ENCODE measurements around the gene ZNF800. TPM values are rescaled to one million over a fixed set of nuclear protein-coding genes. Genes with fewer than 3 reads are reported as not detected.

Gene ZNF800
- total RNA-seq, 1 donor, result 37.5 TPM

DNA sequence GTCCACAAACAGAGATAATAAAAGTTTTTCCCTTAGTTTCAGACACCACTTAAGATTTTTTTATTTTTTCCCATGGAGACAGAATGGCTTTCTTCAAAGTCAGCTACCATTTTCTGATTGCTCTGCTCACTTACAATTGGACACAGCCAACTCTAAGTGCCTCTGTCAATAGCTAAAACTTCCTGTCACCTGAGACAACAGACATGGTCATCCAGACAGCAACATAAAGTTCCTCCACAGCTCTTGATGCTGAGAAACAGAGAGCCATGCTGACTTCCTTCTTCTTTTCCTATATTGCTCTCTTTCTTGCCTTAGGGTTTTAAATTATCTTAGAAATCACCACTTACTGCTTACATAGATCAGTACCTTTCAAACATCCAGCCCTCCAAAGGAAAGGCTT, 12.0 kb downstream of the ZNF800 start:
- TF ChIP-seq CTCF (IDR thresholded peaks at IDR 0.05; ENCODE audit: insufficient read depth, low read length), result no peak
- no peak overlapping the region for H3K4me3 ChIP-seq (ENCODE audit: low read depth, low read length)
- no peak for DNase-seq (ENCODE audit: low read depth)

DNA sequence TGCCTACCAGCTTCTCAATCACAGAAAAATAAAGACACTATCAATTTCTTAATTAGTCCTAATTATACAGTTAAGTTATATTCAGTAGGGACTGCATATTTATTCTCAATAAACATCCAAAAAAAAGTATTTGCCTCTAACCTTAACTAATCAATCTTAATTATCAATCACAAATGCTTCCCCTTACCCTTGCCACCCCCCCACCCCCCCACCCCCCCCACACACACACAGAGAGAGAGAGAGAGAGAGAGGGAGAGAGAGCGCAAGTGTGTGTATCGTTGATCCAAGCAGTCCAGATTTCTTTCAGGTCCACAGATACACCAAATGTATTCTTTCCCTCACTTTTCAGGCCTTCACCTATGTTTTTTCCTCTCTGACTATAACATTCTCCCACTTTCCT, 12.9 kb downstream of the ZNF800 start:
- TF ChIP-seq CTCF (IDR thresholded peaks at IDR 0.05; ENCODE audit: insufficient read depth, low read length), result no peak
- no peak for DNase-seq (ENCODE audit: low read depth)
- H3K4me3 ChIP-seq (ENCODE audit: low read depth, low read length), result no peak overlapping the region

GRCh38 chr7:127378537-127378936, 14.0 kb downstream of the ZNF800 start:
- H3K4me3 ChIP-seq (ENCODE audit: low read depth, low read length), result no peak overlapping the region
- no peak for TF ChIP-seq CTCF (IDR thresholded peaks at IDR 0.05; ENCODE audit: insufficient read depth, low read length)
- DNase-seq (ENCODE audit: low read depth), result no peak

GRCh38 chr7:127377425-127377824, 15.1 kb downstream of the ZNF800 start:
- no peak overlapping the region for H3K4me3 ChIP-seq (ENCODE audit: low read depth, low read length)
- no peak for TF ChIP-seq CTCF (IDR thresholded peaks at IDR 0.05; ENCODE audit: insufficient read depth, low read length)
- DNase-seq (ENCODE audit: low read depth), result no peak

DNA sequence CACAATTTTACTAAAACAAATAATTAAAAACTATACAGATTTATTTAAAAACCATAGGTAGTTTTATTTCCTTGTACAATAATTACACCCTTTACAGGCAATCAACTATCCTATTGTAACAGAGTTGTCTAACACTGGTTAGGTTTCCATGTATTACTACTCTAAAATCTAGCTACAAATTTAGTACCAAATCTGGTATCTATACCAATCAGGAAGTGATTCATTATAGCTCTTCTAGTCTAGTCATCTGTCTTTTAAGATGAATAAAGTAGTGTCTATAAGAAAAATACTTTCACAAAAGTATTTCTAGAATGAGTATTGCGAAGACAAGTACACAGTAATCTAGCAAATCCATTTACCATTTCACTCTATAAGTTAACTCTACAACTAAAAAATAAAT, 16.9 kb downstream of the ZNF800 start:
- no peak for TF ChIP-seq CTCF (IDR thresholded peaks at IDR 0.05; ENCODE audit: insufficient read depth, low read length)

DNA sequence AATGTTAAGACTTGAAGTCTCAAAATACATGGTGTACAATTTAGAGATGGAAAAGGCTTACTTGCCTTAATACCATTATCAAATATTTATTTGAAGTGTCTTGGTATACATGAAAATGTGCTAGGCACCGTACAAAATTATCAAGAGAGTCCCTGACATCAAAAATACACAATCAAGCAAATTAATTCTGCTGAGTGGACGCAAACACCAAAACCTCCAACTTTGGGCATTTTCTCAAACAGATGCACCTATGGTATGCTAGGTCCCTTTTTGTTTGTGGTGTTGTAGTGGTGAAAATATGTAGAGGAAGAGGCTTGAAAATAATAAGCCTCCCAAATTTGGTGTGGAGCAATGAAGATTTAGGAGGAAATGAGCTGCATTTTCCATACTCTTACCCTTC, 24.8 kb downstream of the ZNF800 start:
- DNase-seq (ENCODE audit: low read depth), result no peak
- H3K4me3 ChIP-seq (ENCODE audit: low read depth, low read length), result no peak overlapping the region

More for the DNA sequence above, 16.9 kb downstream of the ZNF800 start:
- H3K4me3 ChIP-seq (ENCODE audit: low read depth, low read length), result no peak overlapping the region
- DNase-seq (ENCODE audit: low read depth), result no peak

More for the DNA sequence above, 24.8 kb downstream of the ZNF800 start:
- TF ChIP-seq CTCF (IDR thresholded peaks at IDR 0.05; ENCODE audit: insufficient read depth, low read length), result no peak
